HEK293 (cell line): Measurements from ENCODE around the gene INPP5A.
A peak's percentile ranks its signal among the peaks of the same experiment; 100 is the strongest.

Experiments used
- HIC1 ChIP-seq: fragments of 450-650 bp; formaldehyde crosslinking; IDR thresholded peaks from 2 replicates; pipeline ENCODE4 v1.5.1; 2016; ENCODE audit warnings: missing biosample characterization, missing genetic modification characterization
- IKZF3 ChIP-seq: fragments of 450-650 bp; IDR thresholded peaks from 2 replicates; pipeline ENCODE4 v1.5.0; 2018; ENCODE audit warnings: missing biosample characterization, mild to moderate bottlenecking, missing genetic modification characterization, moderate library complexity
- SETDB1 ChIP-seq: IDR thresholded peaks from one replicate; pipeline ENCODE4 v1.6.1; 2017; ENCODE audit warnings: mild to moderate bottlenecking, low read length, moderate library complexity, mixed read lengths; ENCODE audit not compliant: insufficient read length
- TCF7L2 ChIP-seq: IDR thresholded peaks from 2 replicates; pipeline ENCODE4 v1.6.1; 2011; ENCODE audit warnings: low read depth, mild to moderate bottlenecking, inconsistent platforms, low read length, moderate library complexity, borderline replicate concordance
- YY1 ChIP-seq: fragments of 450-650 bp; formaldehyde crosslinking; IDR thresholded peaks from 2 replicates; pipeline ENCODE4 v1.5.1; 2018; ENCODE audit warnings: missing biosample characterization, missing genetic modification characterization
- YY2 ChIP-seq: fragments of 450-650 bp; formaldehyde crosslinking; IDR thresholded peaks from 2 replicates; pipeline ENCODE4 v1.5.1; 2016; ENCODE audit warnings: missing biosample characterization, missing genetic modification characterization
- ZBTB8A ChIP-seq: fragments of 450-650 bp; formaldehyde crosslinking; IDR thresholded peaks from 2 replicates; pipeline ENCODE4 v1.5.1; 2016; ENCODE audit warnings: missing biosample characterization, missing genetic modification characterization
- ZFP37 ChIP-seq: fragments of 450-650 bp; formaldehyde crosslinking; IDR thresholded peaks from 2 replicates; pipeline ENCODE4 v1.5.1; 2016; ENCODE audit warnings: missing biosample characterization, missing genetic modification characterization
- ZNF138 ChIP-seq: fragments of 450-650 bp; formaldehyde crosslinking; IDR thresholded peaks from 2 replicates; pipeline ENCODE4 v1.5.1; 2016; ENCODE audit warnings: missing biosample characterization, missing genetic modification characterization, borderline replicate concordance
- ZNF24 ChIP-seq: fragments of 450-650 bp; formaldehyde crosslinking; IDR thresholded peaks from 2 replicates; pipeline ENCODE4 v1.5.1; 2016; ENCODE audit warnings: missing biosample characterization, missing genetic modification characterization
- ZNF302 ChIP-seq: fragments of 450-650 bp; formaldehyde crosslinking; IDR thresholded peaks from 2 replicates; pipeline ENCODE4 v1.5.1; 2016; ENCODE audit warnings: missing biosample characterization, missing genetic modification characterization, low read depth
- TF ChIP-seq, protein P1 (sequence below): fragments of 450-650 bp; formaldehyde crosslinking; IDR thresholded peaks from 2 replicates; pipeline ENCODE4 v1.5.1; 2016; ENCODE audit warnings: missing biosample characterization, missing genetic modification characterization
- TF ChIP-seq, protein P2 (sequence below): sonication (generic); formaldehyde crosslinking; IDR thresholded peaks from 2 replicates; pipeline ENCODE4 v1.8.1; 2022; ENCODE audit warnings: mild to moderate bottlenecking, moderate library complexity, missing genetic modification reagents
- TF ChIP-seq, protein P3 (sequence below): fragments of 450-650 bp; formaldehyde crosslinking; IDR thresholded peaks from 2 replicates; pipeline ENCODE4 v1.5.1; 2016; ENCODE audit warnings: missing biosample characterization, missing genetic modification characterization

GRCh38 chr10:132592790-132593383, 55.3 kb downstream of the INPP5A start:
- no peak for TF ChIP-seq ZNF24 (tag by site-specific recombination)
- TF ChIP-seq, protein P1, sequence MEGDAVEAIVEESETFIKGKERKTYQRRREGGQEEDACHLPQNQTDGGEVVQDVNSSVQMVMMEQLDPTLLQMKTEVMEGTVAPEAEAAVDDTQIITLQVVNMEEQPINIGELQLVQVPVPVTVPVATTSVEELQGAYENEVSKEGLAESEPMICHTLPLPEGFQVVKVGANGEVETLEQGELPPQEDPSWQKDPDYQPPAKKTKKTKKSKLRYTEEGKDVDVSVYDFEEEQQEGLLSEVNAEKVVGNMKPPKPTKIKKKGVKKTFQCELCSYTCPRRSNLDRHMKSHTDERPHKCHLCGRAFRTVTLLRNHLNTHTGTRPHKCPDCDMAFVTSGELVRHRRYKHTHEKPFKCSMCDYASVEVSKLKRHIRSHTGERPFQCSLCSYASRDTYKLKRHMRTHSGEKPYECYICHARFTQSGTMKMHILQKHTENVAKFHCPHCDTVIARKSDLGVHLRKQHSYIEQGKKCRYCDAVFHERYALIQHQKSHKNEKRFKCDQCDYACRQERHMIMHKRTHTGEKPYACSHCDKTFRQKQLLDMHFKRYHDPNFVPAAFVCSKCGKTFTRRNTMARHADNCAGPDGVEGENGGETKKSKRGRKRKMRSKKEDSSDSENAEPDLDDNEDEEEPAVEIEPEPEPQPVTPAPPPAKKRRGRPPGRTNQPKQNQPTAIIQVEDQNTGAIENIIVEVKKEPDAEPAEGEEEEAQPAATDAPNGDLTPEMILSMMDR = no peak
- TF ChIP-seq ZFP37 (tag by site-specific recombination) = no peak
- TF ChIP-seq HIC1 (tag by site-specific recombination) = no peak
- peak; percentile 38 for TF ChIP-seq SETDB1
- TF ChIP-seq ZNF138 = no peak
- TF ChIP-seq TCF7L2 = no peak
- no peak for TF ChIP-seq ZNF302 (tag by site-specific recombination)
- no peak for TF ChIP-seq YY1 (tag by site-specific recombination)
- TF ChIP-seq ZBTB8A (tag by site-specific recombination) = no peak
- TF ChIP-seq, protein P2, sequence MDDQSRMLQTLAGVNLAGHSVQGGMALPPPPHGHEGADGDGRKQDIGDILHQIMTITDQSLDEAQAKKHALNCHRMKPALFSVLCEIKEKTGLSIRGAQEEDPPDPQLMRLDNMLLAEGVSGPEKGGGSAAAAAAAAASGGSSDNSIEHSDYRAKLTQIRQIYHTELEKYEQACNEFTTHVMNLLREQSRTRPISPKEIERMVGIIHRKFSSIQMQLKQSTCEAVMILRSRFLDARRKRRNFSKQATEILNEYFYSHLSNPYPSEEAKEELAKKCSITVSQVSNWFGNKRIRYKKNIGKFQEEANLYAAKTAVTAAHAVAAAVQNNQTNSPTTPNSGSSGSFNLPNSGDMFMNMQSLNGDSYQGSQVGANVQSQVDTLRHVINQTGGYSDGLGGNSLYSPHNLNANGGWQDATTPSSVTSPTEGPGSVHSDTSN (CRISPR knock-in tag) = no peak
- TF ChIP-seq, protein P3, sequence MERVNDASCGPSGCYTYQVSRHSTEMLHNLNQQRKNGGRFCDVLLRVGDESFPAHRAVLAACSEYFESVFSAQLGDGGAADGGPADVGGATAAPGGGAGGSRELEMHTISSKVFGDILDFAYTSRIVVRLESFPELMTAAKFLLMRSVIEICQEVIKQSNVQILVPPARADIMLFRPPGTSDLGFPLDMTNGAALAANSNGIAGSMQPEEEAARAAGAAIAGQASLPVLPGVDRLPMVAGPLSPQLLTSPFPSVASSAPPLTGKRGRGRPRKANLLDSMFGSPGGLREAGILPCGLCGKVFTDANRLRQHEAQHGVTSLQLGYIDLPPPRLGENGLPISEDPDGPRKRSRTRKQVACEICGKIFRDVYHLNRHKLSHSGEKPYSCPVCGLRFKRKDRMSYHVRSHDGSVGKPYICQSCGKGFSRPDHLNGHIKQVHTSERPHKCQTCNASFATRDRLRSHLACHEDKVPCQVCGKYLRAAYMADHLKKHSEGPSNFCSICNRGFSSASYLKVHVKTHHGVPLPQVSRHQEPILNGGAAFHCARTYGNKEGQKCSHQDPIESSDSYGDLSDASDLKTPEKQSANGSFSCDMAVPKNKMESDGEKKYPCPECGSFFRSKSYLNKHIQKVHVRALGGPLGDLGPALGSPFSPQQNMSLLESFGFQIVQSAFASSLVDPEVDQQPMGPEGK (tag by site-specific recombination) = no peak
- TF ChIP-seq YY2 (tag by site-specific recombination) = no peak
- TF ChIP-seq IKZF3 = no peak
